Measurements from ENCODE around the gene NUP214. TPM values are rescaled to one million over a fixed set of nuclear protein-coding genes. Genes with fewer than 3 reads are reported as not detected.

The NUP214 gene
- polyA plus RNA-seq, 1 experiment: 6.3 TPM

DNA sequence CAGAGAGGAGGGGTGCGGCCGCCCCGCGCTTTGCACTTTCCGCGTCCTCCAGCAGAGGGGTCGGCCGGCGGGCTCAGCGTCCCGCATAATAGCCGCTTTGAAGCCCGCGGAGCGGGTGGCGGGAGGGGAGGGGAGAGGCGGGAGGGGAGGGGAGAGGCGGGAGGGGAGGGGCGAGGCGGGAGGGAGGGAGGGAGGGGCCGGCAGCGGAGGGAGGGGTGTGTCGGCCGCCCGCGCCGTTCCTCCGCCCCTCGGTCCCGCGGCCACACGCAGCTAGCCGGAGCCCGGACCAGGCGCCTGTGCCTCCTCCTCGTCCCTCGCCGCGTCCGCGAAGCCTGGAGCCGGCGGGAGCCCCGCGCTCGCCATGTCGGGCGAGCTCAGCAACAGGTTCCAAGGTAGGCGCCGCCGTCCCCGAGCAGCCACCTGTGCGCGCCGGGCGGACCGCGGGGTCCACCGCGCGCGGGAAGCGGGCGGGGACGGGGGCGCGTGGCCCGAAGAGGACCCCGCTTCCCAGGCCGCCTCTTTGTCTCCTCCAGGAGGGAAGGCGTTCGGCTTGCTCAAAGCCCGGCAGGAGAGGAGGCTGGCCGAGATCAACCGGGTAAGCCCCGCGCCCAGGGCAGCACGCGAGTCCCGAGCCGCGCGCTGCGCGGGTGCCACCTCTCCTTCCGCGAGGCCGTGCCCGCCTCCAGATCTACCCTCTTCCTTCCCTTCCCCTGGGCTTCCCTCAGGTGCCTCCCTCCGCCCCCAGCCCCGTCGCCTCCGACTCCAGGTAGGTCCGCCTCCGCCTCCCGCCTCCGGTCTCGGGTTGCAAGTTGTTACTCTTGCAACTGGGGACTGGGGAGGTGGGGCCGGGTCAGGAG is 28.9 kb upstream of the NUP214 start, which contains the start of gene AIF1L:
Gene AIF1L, plus strand, starts transcription at position 263 of the 857 bp plus-strand sequence. Its CDS starts 99 bp downstream, at position 362.
- POLR2A ChIA-PET: no interaction called here
- no peaks in the 10 kb centered on the region for H3K36me3 ChIP-seq (ENCODE audit: control insufficient read depth, insufficient read depth, low read length)

GRCh38 chr9:131097126-131097947 is 28.0 kb upstream of the NUP214 start:
- peaks cover 32% of the 10 kb centered on the region for H3K27me3 ChIP-seq (ENCODE audit: control insufficient read depth, insufficient read depth, low read length)
- TF ChIP-seq CTCF (IDR thresholded peaks at IDR 0.05; ENCODE audit: insufficient read depth, low read depth, low read length): no peak
- ChIA-PET CTCF (interaction anchor here (1.2 to 1.3 kb wide), 2 partner anchors 10 to 40 kb away, joined by 3 read pairs; no protein-coding TSS in a partner anchor), POLR2A (no interaction called here)
- no peak for DNase-seq (ENCODE audit: low read depth)
- H3K36me3 ChIP-seq (ENCODE audit: control insufficient read depth, insufficient read depth, low read length): no peaks in the 10 kb centered on the region
- H3K4me3 ChIP-seq (ENCODE audit: low read depth, low read length): no peak overlapping the region

More for the DNA sequence above, 28.9 kb upstream of the NUP214 start, which contains the start of gene AIF1L:
- DNase-seq (ENCODE audit: low read depth): no peak
- CTCF ChIA-PET: interaction anchor here (0.6 kb wide), 1 partner anchor 747 kb away, joined by 3 read pairs; no protein-coding TSS in a partner anchor
- Histone ChIP-seq H3K4me3 (ENCODE audit: low read depth, low read length) (no peak within 1 kb of the TSS), H3K27me3 (ENCODE audit: control insufficient read depth, insufficient read depth, low read length) (peaks cover 36% of the 10 kb centered on the region)
- no peak for TF ChIP-seq CTCF (IDR thresholded peaks at IDR 0.05; ENCODE audit: insufficient read depth, low read depth, low read length)

DNA sequence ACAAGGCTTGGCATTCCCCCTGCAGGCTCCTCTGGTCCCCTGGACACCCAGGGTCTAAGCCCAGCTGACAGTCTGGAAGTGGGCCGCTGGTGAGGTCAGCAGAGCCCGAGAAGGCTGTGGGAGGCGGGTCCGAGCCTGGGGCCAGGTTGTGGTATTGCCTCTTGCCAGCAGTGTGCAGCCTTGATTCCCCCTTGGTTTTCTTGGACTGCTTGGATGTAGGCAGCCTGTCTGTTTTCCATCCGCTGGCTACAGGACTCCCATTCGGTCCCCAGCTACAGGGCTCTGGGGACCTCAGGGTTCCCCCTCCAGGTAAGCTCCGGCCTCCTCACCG is 27.5 kb upstream of the NUP214 start:
- H3K27me3 ChIP-seq (ENCODE audit: control insufficient read depth, insufficient read depth, low read length): peaks cover 32% of the 10 kb centered on the region
- H3K36me3 ChIP-seq (ENCODE audit: control insufficient read depth, insufficient read depth, low read length): no peaks in the 10 kb centered on the region
- ChIA-PET CTCF (interaction anchor here (1.2 to 1.3 kb wide), 2 partner anchors 9 to 40 kb away, joined by 3 read pairs; no protein-coding TSS in a partner anchor), POLR2A (no interaction called here)
- no peak overlapping the region for H3K4me3 ChIP-seq (ENCODE audit: low read depth, low read length)
- DNase-seq (ENCODE audit: low read depth): no peak
- no peak for TF ChIP-seq CTCF (IDR thresholded peaks at IDR 0.05; ENCODE audit: insufficient read depth, low read depth, low read length)

- POLR2A ChIA-PET: interaction anchor here (0.6 kb wide), 1 partner anchor 229 kb away, joined by 6 read pairs; no protein-coding TSS in a partner anchor
- Histone ChIP-seq H3K27me3 (ENCODE audit: control insufficient read depth, insufficient read depth, low read length) (peaks cover 30% of the 10 kb centered on the region), H3K36me3 (ENCODE audit: control insufficient read depth, insufficient read depth, low read length) (no peaks in the 10 kb centered on the region), H3K4me3 (ENCODE audit: low read depth, low read length) (no peak overlapping the region)
- CTCF ChIA-PET: interaction anchor here (1.1 to 1.3 kb wide), 2 partner anchors 11 to 41 kb away, joined by 3 read pairs; no protein-coding TSS in a partner anchor
- no peak for DNase-seq (ENCODE audit: low read depth)
- TF ChIP-seq CTCF (IDR thresholded peaks at IDR 0.05; ENCODE audit: insufficient read depth, low read depth, low read length): no peak
Observed at GRCh38 chr9:131098391-131099101, 26.8 kb upstream of the NUP214 start.

Data from BJ (cell line).